Liver (tissue), 9 donors: ENCODE measurements around the gene SGIP1. TPM values are rescaled to one million over a fixed set of nuclear protein-coding genes. Genes with fewer than 3 reads are reported as not detected.

Experiments
- DNase-seq: peaks from one replicate; pipeline ENCODE4 v3.0.0-alpha.2; 2017; ENCODE audit warnings: low spot score
- H3K27ac ChIP-seq, 2 donors: one replicate each; pipeline ENCODE4 v1.7.0; 2013; ENCODE audit warnings: inconsistent platforms in 2 of 2, low read length in 2 of 2, control low read depth in 1 of 2, low read depth in 1 of 2, mild to moderate bottlenecking in 1 of 2
- H3K27me3 ChIP-seq, 4 donors: one replicate each; pipeline versions ENCODE4 v1.6.1 to v1.7.0; 2013; ENCODE audit warnings: low read length in 3 of 4, inconsistent platforms in 1 of 4, mild to moderate bottlenecking in 1 of 4, moderate library complexity in 1 of 4; ENCODE audit not compliant: control insufficient read depth in 4 of 4, insufficient read depth in 4 of 4
- H3K36me3 ChIP-seq, 4 donors: one replicate each; pipeline versions ENCODE4 v1.6.1 to v1.7.0; 2013; ENCODE audit warnings: low read length in 3 of 4, mild to moderate bottlenecking in 3 of 4, low read depth in 1 of 4, moderate library complexity in 1 of 4; ENCODE audit not compliant: control insufficient read depth in 4 of 4, insufficient read depth in 3 of 4
- H3K4me1 ChIP-seq, 4 donors: one replicate each; pipeline versions ENCODE4 v1.6.1 to v1.7.0; 2013; ENCODE audit warnings: low read length in 3 of 4, mild to moderate bottlenecking in 3 of 4, moderate library complexity in 1 of 4; ENCODE audit not compliant: control insufficient read depth in 4 of 4, insufficient read depth in 4 of 4
- H3K4me3 ChIP-seq, 3 donors: one replicate each; pipeline versions ENCODE4 v1.6.1 to v1.7.0; 2013; ENCODE audit warnings: low read length in 3 of 3, control low read depth in 1 of 3, low read depth in 1 of 3, mild to moderate bottlenecking in 1 of 3
- H3K9ac ChIP-seq, 2 donors: one replicate each; pipeline ENCODE4 v1.7.0; 2013; ENCODE audit warnings: low read length in 2 of 2, mild to moderate bottlenecking in 2 of 2, moderate library complexity in 2 of 2, control low read depth in 1 of 2, low read depth in 1 of 2
- H3K9me3 ChIP-seq, 4 donors: one replicate each; pipeline versions ENCODE4 v1.6.1 to v1.7.0; 2013; ENCODE audit warnings: low read length in 3 of 4; ENCODE audit not compliant: control insufficient read depth in 4 of 4
- EGR1 ChIP-seq, 2 donors: IDR thresholded peaks; 2 replicates each; pipeline ENCODE4 v1.6.1; 2016 to 2018; ENCODE audit warnings: antibody characterized with exemption in 2 of 2, low read depth in 2 of 2
- FOXA1 ChIP-seq: IDR thresholded peaks from 2 replicates; pipeline ENCODE4 v1.6.1; 2016; ENCODE audit warnings: antibody characterized with exemption
- FOXA2 ChIP-seq: IDR thresholded peaks from 2 replicates; pipeline ENCODE4 v1.6.1; 2016; ENCODE audit warnings: antibody characterized with exemption
- GABPA ChIP-seq, 2 donors: IDR thresholded peaks in 1 of 2; conservative IDR thresholded peaks in 1 of 2; 2 replicates each; pipeline ENCODE4 v1.6.1; 2016; ENCODE audit warnings: antibody characterized with exemption in 2 of 2, mild to moderate bottlenecking in 1 of 2, moderate library complexity in 1 of 2
- HNF4A ChIP-seq, 2 donors: conservative IDR thresholded peaks; 2 replicates each; pipeline ENCODE4 v1.6.1; 2016; ENCODE audit warnings: antibody characterized with exemption in 2 of 2, mild to moderate bottlenecking in 2 of 2
- HNF4G ChIP-seq: IDR thresholded peaks from 2 replicates; pipeline ENCODE4 v1.6.1; 2016; ENCODE audit warnings: antibody characterized with exemption
- JUND ChIP-seq, 2 donors: IDR thresholded peaks; 2 replicates each; pipeline ENCODE4 v1.6.1; 2016; ENCODE audit warnings: antibody characterized with exemption in 2 of 2
- MAX ChIP-seq: IDR thresholded peaks from 2 replicates; pipeline ENCODE4 v1.6.1; 2016; ENCODE audit warnings: antibody characterized with exemption
- NR2F2 ChIP-seq: IDR thresholded peaks from 2 replicates; pipeline ENCODE4 v1.6.1; 2016; ENCODE audit warnings: antibody characterized with exemption
- RAD21 ChIP-seq, 2 donors: IDR thresholded peaks; 2 replicates each; pipeline ENCODE4 v1.6.1; 2016; ENCODE audit warnings: antibody characterized with exemption in 2 of 2, mild to moderate bottlenecking in 2 of 2
- RXRA ChIP-seq, 2 donors: IDR thresholded peaks; 2 replicates each; pipeline ENCODE4 v1.6.1; 2017 to 2018; ENCODE audit warnings: antibody characterized with exemption in 2 of 2, mild to moderate bottlenecking in 1 of 2
- SP1 ChIP-seq: IDR thresholded peaks from 2 replicates; pipeline ENCODE4 v1.6.1; 2018; ENCODE audit warnings: antibody characterized with exemption, mild to moderate bottlenecking
- TAF1 ChIP-seq: conservative IDR thresholded peaks from 2 replicates; pipeline ENCODE4 v1.6.1; 2016; ENCODE audit warnings: antibody characterized with exemption, mild to moderate bottlenecking
- YY1 ChIP-seq: IDR thresholded peaks from 2 replicates; pipeline ENCODE4 v1.6.1; 2016; ENCODE audit warnings: antibody characterized with exemption, mild to moderate bottlenecking
- WGBS: extraction: QIAGEN DNeasy Blood & Tissue Kit; methylation state at CpG from one replicate; pipeline ENCODE4 v1.1.7; 2013; 5-methylcytosine and 5-hydroxymethylcytosine counted together
- polyA plus RNA-seq, 2 donors: library from polyadenylated mRNA; stranded (reverse) in 1 of 2; unstranded in 1 of 2; fragments of 200-250 nt in 1 of 2; fragments of >200 nt in 1 of 2; fragmentation: Nextera tagmentation in 1 of 2; extraction: Ambion mirVana in 1 of 2; gene quantifications; one replicate each; pipeline versions ENCODE4 v1.2.1 to v1.2.3, GENCODE V29; 2013 to 2015
- total RNA-seq, 2 donors: library from RNA; depleted of rRNA; stranded (reverse); fragments of >200 nt; gene quantifications; one replicate each; pipeline ENCODE4 v1.2.3, GENCODE V29; 2014
- TF ChIP-seq, protein P1 (sequence below): fragments of 150-350 bp; IDR thresholded peaks from 2 replicates; pipeline ENCODE4 v1.5.1; 2017; ENCODE audit warnings: improper control_type of control experiment, low read depth, low read length; ENCODE audit not compliant: missing input control
- TF ChIP-seq, protein P2 (sequence below): IDR thresholded peaks from 2 replicates; pipeline ENCODE4 v1.6.1; 2016; ENCODE audit warnings: antibody characterized with exemption, mild to moderate bottlenecking
- TF ChIP-seq, protein P3 (sequence below): IDR thresholded peaks from 2 replicates; pipeline ENCODE4 v1.6.1; 2016; ENCODE audit warnings: antibody characterized with exemption
- TF ChIP-seq, protein P4 (sequence below): IDR thresholded peaks from 2 replicates; pipeline ENCODE4 v1.6.1; 2016; ENCODE audit warnings: antibody characterized with exemption
- donor health status: healthy.
- donor health status: healthy.
- donor health status: healthy.
- donor health status: healthy.
- donor health status: healthy.

SGIP1 gene
- total and polyA plus RNA-seq, 4 donors = 0.09 to 2.5 (median 0.38) TPM

DNA sequence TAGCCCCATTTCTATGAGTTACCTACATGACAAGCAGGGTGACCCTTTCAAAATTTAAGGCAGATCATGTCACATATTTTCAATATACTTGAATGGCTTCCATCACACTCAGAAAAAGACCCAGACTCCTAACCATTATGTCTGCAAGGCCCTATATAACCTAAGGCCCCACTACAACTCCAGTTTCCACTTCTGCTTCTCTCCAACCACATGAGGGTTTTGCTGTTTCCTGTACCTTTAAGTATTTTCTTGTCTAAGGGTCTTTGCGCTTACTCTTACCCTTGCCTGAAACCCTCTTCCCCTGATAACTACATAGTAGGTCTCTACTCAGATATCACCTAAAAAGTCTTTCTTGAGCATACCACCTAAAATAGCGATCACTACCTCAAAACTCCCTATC lies 46.1 kb downstream of the SGIP1 start:
- no peak for TF ChIP-seq JUND (IDR thresholded peaks at IDR 0.05)
- TF ChIP-seq EGR1 (IDR thresholded peaks at IDR 0.05; ENCODE audit: low read depth in 2 of 2) = no peak
- TF ChIP-seq RXRA (IDR thresholded peaks at IDR 0.05) = no peak
- TF ChIP-seq, protein P1, sequence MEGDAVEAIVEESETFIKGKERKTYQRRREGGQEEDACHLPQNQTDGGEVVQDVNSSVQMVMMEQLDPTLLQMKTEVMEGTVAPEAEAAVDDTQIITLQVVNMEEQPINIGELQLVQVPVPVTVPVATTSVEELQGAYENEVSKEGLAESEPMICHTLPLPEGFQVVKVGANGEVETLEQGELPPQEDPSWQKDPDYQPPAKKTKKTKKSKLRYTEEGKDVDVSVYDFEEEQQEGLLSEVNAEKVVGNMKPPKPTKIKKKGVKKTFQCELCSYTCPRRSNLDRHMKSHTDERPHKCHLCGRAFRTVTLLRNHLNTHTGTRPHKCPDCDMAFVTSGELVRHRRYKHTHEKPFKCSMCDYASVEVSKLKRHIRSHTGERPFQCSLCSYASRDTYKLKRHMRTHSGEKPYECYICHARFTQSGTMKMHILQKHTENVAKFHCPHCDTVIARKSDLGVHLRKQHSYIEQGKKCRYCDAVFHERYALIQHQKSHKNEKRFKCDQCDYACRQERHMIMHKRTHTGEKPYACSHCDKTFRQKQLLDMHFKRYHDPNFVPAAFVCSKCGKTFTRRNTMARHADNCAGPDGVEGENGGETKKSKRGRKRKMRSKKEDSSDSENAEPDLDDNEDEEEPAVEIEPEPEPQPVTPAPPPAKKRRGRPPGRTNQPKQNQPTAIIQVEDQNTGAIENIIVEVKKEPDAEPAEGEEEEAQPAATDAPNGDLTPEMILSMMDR = no peak
- no peak for TF ChIP-seq TAF1
- TF ChIP-seq, protein P2, sequence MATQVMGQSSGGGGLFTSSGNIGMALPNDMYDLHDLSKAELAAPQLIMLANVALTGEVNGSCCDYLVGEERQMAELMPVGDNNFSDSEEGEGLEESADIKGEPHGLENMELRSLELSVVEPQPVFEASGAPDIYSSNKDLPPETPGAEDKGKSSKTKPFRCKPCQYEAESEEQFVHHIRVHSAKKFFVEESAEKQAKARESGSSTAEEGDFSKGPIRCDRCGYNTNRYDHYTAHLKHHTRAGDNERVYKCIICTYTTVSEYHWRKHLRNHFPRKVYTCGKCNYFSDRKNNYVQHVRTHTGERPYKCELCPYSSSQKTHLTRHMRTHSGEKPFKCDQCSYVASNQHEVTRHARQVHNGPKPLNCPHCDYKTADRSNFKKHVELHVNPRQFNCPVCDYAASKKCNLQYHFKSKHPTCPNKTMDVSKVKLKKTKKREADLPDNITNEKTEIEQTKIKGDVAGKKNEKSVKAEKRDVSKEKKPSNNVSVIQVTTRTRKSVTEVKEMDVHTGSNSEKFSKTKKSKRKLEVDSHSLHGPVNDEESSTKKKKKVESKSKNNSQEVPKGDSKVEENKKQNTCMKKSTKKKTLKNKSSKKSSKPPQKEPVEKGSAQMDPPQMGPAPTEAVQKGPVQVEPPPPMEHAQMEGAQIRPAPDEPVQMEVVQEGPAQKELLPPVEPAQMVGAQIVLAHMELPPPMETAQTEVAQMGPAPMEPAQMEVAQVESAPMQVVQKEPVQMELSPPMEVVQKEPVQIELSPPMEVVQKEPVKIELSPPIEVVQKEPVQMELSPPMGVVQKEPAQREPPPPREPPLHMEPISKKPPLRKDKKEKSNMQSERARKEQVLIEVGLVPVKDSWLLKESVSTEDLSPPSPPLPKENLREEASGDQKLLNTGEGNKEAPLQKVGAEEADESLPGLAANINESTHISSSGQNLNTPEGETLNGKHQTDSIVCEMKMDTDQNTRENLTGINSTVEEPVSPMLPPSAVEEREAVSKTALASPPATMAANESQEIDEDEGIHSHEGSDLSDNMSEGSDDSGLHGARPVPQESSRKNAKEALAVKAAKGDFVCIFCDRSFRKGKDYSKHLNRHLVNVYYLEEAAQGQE = no peak
- TF ChIP-seq NR2F2 = no peak
- TF ChIP-seq HNF4A (conservative IDR thresholded peaks at IDR 0.05) = no peak
- no peak for TF ChIP-seq FOXA1
- TF ChIP-seq YY1 = no peak
- TF ChIP-seq HNF4G = no peak
- no peak for TF ChIP-seq RAD21 (IDR thresholded peaks at IDR 0.05)
- no peak for TF ChIP-seq MAX
- no peak for TF ChIP-seq SP1
- Histone ChIP-seq H3K4me3 (no peak overlapping the region), H3K9me3 (no peaks in the 10 kb centered on the region), H3K4me1 (no peaks in the 10 kb centered on the region), H3K27ac (no peak overlapping the region), H3K36me3 (no peaks in the 10 kb centered on the region), H3K27me3 (no peaks in the 10 kb centered on the region), H3K9ac (no peak overlapping the region)
- WGBS = 86% methylated on average over 2 of the region's 2 CpGs
- no peak for DNase-seq

- WGBS = 94% methylated on average over 2 of the region's 2 CpGs
Measured at GRCh38 chr1:66583021-66583420, 49.1 kb downstream of the SGIP1 start.

More at GRCh38 chr1:66583021-66583420, 49.1 kb downstream of the SGIP1 start:
- TF ChIP-seq, protein P3, sequence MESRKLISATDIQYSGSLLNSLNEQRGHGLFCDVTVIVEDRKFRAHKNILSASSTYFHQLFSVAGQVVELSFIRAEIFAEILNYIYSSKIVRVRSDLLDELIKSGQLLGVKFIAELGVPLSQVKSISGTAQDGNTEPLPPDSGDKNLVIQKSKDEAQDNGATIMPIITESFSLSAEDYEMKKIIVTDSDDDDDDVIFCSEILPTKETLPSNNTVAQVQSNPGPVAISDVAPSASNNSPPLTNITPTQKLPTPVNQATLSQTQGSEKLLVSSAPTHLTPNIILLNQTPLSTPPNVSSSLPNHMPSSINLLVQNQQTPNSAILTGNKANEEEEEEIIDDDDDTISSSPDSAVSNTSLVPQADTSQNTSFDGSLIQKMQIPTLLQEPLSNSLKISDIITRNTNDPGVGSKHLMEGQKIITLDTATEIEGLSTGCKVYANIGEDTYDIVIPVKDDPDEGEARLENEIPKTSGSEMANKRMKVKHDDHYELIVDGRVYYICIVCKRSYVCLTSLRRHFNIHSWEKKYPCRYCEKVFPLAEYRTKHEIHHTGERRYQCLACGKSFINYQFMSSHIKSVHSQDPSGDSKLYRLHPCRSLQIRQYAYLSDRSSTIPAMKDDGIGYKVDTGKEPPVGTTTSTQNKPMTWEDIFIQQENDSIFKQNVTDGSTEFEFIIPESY = no peak
- TF ChIP-seq RAD21 (IDR thresholded peaks at IDR 0.05) (no peak), RXRA (IDR thresholded peaks at IDR 0.05) (no peak), YY1 (no peak), EGR1 (IDR thresholded peaks at IDR 0.05; ENCODE audit: low read depth in 2 of 2) (no peak), HNF4G (no peak), TAF1 (no peak), GABPA (IDR thresholded peaks at IDR 0.05 in 1 of 2, conservative IDR thresholded peaks at IDR 0.05 in 1 of 2) (no peak), SP1 (no peak), FOXA2 (no peak), NR2F2 (no peak)
- TF ChIP-seq, protein P4, sequence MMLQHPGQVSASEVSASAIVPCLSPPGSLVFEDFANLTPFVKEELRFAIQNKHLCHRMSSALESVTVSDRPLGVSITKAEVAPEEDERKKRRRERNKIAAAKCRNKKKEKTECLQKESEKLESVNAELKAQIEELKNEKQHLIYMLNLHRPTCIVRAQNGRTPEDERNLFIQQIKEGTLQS = no peak
- TF ChIP-seq, protein P1 = no peak
- Histone ChIP-seq H3K9ac (no peak overlapping the region), H3K27ac (no peak overlapping the region), H3K4me3 (no peak overlapping the region), H3K27me3 (no peaks in the 10 kb centered on the region), H3K36me3 (no peaks in the 10 kb centered on the region), H3K9me3 (no peaks in the 10 kb centered on the region), H3K4me1 (no peaks in the 10 kb centered on the region)
- DNase-seq = no peak
